ENCODE measurements around the gene HSBP1L1.
"Not testable (repeated sequence)": the region's sequence is repeated elsewhere in the genome, so short reads cannot be mapped to it uniquely, and the experiment has no call there.

The HSBP1L1 gene

DNA sequence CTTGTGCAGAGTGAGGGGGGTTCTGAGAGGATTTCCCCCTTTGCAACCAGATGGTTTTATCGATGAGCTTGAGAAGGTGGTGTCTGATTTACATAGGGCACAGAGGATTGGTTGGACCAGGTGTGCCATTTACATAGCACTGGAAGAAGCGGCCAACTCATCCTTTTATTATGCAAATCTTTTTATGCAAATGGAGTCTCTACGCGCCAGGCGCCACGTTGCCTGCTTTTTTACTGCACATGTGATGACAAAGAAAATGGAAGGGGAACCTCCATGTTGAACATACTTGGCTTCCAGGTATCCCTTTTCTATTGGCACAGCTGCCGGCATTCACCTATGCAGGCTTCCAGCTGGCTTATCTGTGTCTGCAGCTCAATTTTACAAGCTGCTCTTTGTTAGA is 42.3 kb downstream of the HSBP1L1 start:
- TF ChIP-seq, protein P1, sequence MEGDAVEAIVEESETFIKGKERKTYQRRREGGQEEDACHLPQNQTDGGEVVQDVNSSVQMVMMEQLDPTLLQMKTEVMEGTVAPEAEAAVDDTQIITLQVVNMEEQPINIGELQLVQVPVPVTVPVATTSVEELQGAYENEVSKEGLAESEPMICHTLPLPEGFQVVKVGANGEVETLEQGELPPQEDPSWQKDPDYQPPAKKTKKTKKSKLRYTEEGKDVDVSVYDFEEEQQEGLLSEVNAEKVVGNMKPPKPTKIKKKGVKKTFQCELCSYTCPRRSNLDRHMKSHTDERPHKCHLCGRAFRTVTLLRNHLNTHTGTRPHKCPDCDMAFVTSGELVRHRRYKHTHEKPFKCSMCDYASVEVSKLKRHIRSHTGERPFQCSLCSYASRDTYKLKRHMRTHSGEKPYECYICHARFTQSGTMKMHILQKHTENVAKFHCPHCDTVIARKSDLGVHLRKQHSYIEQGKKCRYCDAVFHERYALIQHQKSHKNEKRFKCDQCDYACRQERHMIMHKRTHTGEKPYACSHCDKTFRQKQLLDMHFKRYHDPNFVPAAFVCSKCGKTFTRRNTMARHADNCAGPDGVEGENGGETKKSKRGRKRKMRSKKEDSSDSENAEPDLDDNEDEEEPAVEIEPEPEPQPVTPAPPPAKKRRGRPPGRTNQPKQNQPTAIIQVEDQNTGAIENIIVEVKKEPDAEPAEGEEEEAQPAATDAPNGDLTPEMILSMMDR (IDR thresholded peaks at IDR 0.05; ENCODE audit: insufficient read depth, low read length, poor library complexity, severe bottlenecking) = no peak
- TF ChIP-seq EZH2phosphoT487 (conservative IDR thresholded peaks at IDR 0.05; ENCODE audit: low read length) = no peak
- no peaks in the 10 kb centered on the region for H3F3A ChIP-seq (ENCODE audit: insufficient read depth)
- no peaks in the 10 kb centered on the region for H4K20me1 ChIP-seq (ENCODE audit: low read depth, low read length)
- H3K36me3 ChIP-seq (ENCODE audit: low read length) = no peaks in the 10 kb centered on the region
- no peak overlapping the region for H3K4me3 ChIP-seq (ENCODE audit: insufficient read depth, low read length, poor library complexity, severe bottlenecking)
- H3K27me3 ChIP-seq (ENCODE audit: low read length) = no peaks in the 10 kb centered on the region
- no peaks in the 10 kb centered on the region for H3K9me2 ChIP-seq (replicated peaks; ENCODE audit: insufficient read depth, low read length)
- no peak overlapping the region for H3K4me2 ChIP-seq (ENCODE audit: low read depth, low read length, poor library complexity, severe bottlenecking)
- no peak overlapping the region for H2AFZ ChIP-seq (ENCODE audit: low read depth, low read length, severe bottlenecking)
- H3K9ac ChIP-seq (ENCODE audit: low read length) = no peak overlapping the region
- no peaks in the 10 kb centered on the region for H3K79me2 ChIP-seq (ENCODE audit: insufficient read depth, low read length)
- no peak overlapping the region for H3K27ac ChIP-seq (ENCODE audit: low read depth, low read length)
- H3K9me3 ChIP-seq (ENCODE audit: insufficient read depth, low read length) = peaks cover 2% of the 10 kb centered on the region; the same call in 1 of the 2 replicates

DNA sequence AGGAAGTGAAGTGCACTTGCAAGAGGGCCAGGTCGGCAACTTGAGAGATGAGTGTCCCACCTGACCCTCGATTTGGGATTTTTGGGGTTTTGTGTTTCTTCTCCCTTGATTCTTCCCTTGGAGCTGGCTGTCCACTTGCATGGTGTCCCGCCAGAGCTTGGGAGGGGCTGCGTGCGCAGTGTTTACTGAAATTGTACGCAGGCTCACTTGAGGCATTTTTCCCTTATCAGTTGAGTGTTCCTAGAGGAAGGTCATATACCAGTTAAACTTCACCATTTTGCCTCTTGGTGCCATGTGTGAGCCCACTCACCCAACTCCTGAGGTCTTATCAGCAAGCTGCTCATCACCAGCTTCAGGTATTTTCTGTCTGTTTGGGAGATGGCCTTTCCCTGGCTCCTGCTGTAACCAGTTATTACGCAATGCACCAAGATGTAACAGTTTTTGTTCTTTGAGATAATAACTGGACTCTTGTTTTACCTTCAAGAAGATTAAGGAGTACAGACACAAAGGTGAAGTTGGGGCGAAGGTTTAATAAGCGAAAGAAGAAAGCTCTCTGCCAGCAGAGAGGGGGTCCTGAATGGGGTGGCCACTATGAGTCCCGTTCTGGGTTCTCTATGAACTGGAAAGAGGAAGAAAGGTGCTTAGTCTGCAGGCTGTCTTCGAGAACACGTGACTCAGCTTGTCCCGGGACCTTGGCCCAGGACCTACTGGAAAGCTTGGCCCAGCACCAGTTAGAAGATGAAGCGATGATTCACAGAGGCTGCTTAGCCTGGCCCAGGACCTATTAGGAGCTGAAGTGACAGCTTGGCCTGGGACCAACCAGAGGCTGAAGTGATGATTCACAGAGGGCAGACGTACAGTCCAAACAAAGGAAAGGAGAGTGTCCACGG is 45.5 kb downstream of the HSBP1L1 start:
- TF ChIP-seq, protein P1 (IDR thresholded peaks at IDR 0.05; ENCODE audit: insufficient read depth, low read length, poor library complexity, severe bottlenecking) = no peak
- no peak for TF ChIP-seq EZH2phosphoT487 (conservative IDR thresholded peaks at IDR 0.05; ENCODE audit: low read length)
- Histone ChIP-seq H3K27me3 (ENCODE audit: low read length) (no peaks in the 10 kb centered on the region), H3K9me3 (ENCODE audit: insufficient read depth, low read length) (no peaks in the 10 kb centered on the region), H3K4me3 (ENCODE audit: insufficient read depth, low read length, poor library complexity, severe bottlenecking) (no peak overlapping the region), H3K27ac (ENCODE audit: low read depth, low read length) (no peak overlapping the region), H3K9ac (ENCODE audit: low read length) (no peak overlapping the region), H3K4me2 (ENCODE audit: low read depth, low read length, poor library complexity, severe bottlenecking) (no peak overlapping the region), H3K79me2 (ENCODE audit: insufficient read depth, low read length) (no peaks in the 10 kb centered on the region), H3F3A (ENCODE audit: insufficient read depth) (no peaks in the 10 kb centered on the region), H3K9me2 (replicated peaks; ENCODE audit: insufficient read depth, low read length) (no peaks in the 10 kb centered on the region), H4K20me1 (ENCODE audit: low read depth, low read length) (no peaks in the 10 kb centered on the region), H2AFZ (ENCODE audit: low read depth, low read length, severe bottlenecking) (no peak overlapping the region), H3K36me3 (ENCODE audit: low read length) (no peaks in the 10 kb centered on the region)

- TF ChIP-seq, protein P1 (IDR thresholded peaks at IDR 0.05; ENCODE audit: insufficient read depth, low read length, poor library complexity, severe bottlenecking) = no peak
- TF ChIP-seq EZH2phosphoT487 (conservative IDR thresholded peaks at IDR 0.05; ENCODE audit: low read length) = no peak
- Histone ChIP-seq H3K36me3 (ENCODE audit: low read length) (no peaks in the 10 kb centered on the region), H3K4me2 (ENCODE audit: low read depth, low read length, poor library complexity, severe bottlenecking) (no peak overlapping the region), H3F3A (ENCODE audit: insufficient read depth) (no peaks in the 10 kb centered on the region), H2AFZ (ENCODE audit: low read depth, low read length, severe bottlenecking) (no peak overlapping the region), H3K9ac (ENCODE audit: low read length) (no peak overlapping the region), H3K27ac (ENCODE audit: low read depth, low read length) (no peak overlapping the region), H4K20me1 (ENCODE audit: low read depth, low read length) (no peaks in the 10 kb centered on the region), H3K79me2 (ENCODE audit: insufficient read depth, low read length) (no peaks in the 10 kb centered on the region), H3K27me3 (ENCODE audit: low read length) (no peaks in the 10 kb centered on the region), H3K4me3 (ENCODE audit: insufficient read depth, low read length, poor library complexity, severe bottlenecking) (no peak overlapping the region), H3K9me2 (replicated peaks; ENCODE audit: insufficient read depth, low read length) (no peaks in the 10 kb centered on the region), H3K9me3 (ENCODE audit: insufficient read depth, low read length) (no peaks in the 10 kb centered on the region)
These were observed 46.1 kb downstream of the HSBP1L1 start for GRCh38 chr18:80010551-80010906.

- H3K36me3 ChIP-seq (ENCODE audit: low read length); H3K79me2 ChIP-seq (ENCODE audit: insufficient read depth, low read length); H3K4me3 ChIP-seq (ENCODE audit: insufficient read depth, low read length, poor library complexity, severe bottlenecking); H3F3A ChIP-seq (ENCODE audit: insufficient read depth); H3K27me3 ChIP-seq (ENCODE audit: low read length); H3K4me2 ChIP-seq (ENCODE audit: low read depth, low read length, poor library complexity, severe bottlenecking); H3K27ac ChIP-seq (ENCODE audit: low read depth, low read length); H3K9ac ChIP-seq (ENCODE audit: low read length); H2AFZ ChIP-seq (ENCODE audit: low read depth, low read length, severe bottlenecking); H4K20me1 ChIP-seq (ENCODE audit: low read depth, low read length); H3K9me3 ChIP-seq (ENCODE audit: insufficient read depth, low read length); H3K9me2 ChIP-seq (replicated peaks; ENCODE audit: insufficient read depth, low read length): not testable (repeated sequence)
These were observed 47.2 kb downstream of the HSBP1L1 start for GRCh38 chr18:80011496-80012137.

Measured in SU-DHL-6 (cell line).